HG03175 (cell line): ENCODE results near the gene HTR3C.

ENCODE experiments used
- ATAC-seq: cut with Tn5 transposase; IDR thresholded peaks from one replicate; pipeline ENCODE4 v1.9.1; 2021; ENCODE audit warnings: mild to moderate bottlenecking, moderate library complexity; ENCODE audit not compliant: unreplicated experiment

HTR3C gene

DNA sequence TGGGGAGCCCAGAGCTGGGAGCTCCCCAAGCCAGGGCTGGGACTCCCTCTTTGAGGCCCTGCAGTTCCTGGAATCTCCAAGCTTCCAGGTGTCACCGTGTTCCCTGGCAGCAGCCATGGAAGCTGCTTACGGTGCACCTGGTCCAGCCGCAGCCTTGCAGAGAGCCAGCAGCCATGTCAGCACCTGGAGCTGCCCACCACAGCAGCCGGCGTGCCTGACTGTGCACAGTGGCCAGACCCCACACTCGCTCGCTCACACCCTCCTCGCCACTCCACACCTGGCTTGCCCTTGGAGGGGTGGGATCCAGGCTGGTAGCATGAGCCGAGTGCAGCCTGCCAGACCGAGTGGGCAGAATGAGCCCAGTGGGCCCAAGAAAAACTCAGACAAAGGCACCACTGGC is 29.2 kb downstream of the HTR3C start:
- ATAC-seq, result no peak

GRCh38 chr3:184082465-184082864 is 29.6 kb downstream of the HTR3C start:
- no peak for ATAC-seq

DNA sequence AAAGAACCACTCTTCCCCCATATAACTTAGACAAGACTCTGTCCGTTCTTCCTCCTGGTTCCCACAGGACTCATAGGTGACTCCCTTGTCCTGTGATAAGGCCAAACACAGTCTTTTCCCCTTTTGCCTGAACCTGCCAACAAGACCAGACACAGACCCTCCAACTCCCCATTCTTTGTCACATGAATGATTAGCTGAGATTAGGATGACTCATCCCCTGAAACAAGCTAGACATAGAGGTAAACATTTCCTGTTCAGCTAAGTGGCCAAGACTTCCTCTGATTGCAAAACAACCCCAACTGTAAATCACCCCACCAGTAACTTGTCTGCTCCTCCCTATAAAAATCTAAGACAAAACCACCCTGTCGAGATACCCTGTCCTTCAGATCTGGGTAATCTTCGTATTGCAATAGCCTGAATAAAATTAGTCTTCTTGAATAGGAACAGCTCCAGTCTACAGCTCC is 32.6 kb downstream of the HTR3C start:
- no peak for ATAC-seq

DNA sequence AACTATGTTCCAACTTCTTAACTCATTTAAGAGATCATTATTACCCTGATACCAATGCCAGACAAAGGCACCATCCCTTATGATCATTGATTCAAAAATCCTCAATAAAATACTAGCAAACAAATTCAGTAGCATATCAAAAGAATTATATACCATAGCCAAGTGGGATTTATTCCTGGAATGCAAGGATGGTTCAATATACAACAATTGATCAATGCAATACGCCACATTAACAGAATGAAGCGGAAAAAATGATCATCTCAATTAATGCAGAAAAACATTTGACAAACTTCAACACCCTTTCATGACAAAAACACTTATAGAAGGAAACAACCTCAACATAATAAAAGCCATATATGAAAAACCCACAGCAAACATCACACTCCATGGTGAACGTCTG is 39.4 kb downstream of the HTR3C start:
- no peak for ATAC-seq

DNA sequence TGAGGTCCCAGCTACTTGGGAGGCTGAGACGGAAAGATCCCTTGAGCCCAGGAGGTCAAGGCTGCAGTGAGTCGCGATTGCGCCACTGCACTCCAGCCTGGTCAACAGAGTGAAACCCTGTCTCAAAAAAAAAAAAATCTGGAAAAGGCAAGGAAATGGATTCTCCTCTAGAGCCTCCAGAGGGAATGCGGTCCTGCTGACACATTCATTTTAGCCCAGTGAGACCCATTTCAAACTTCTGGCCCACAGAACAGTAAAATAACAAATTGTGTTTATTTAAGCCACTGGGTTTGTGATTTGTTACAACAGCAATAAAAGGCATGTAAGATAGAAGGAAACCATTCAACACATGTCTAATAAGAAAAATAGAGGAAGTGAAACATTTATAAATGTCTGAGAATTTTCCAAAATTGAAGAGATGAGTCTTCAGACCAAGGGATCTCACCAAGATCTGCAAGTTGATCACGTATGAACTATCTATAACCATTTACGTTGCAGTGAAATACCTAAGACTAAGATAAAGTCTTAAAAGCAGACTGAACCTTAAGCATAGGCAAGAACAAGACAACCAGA is 44.0 kb downstream of the HTR3C start, which contains the start of gene HTR3E:
Gene HTR3E (plus strand): TSS at position 254 of the 573 bp plus-strand sequence. CDS start 466 bp downstream, outside the sequence.
- ATAC-seq, result no peak

GRCh38 chr3:184097556-184097955 is 44.7 kb downstream of the HTR3C start:
- ATAC-seq, result no peak

- ATAC-seq, result no peak
These were observed 47.2 kb downstream of the HTR3C start for GRCh38 chr3:184099806-184100686.
